ENCODE data around the gene MRPL36. TPM values are rescaled to one million over a fixed set of nuclear protein-coding genes. Genes with fewer than 3 reads are reported as not detected.

Gene MRPL36
- total and polyA plus RNA-seq, 8 donors, result 20.7 to 38.4 (median 29.0) TPM

- no peak overlapping the region for H3K27ac ChIP-seq
- DNase-seq (peak in 1 of 4 donors; percentile 76), ATAC-seq (no peak)
- H3K4me1 ChIP-seq, result no peaks in the 10 kb centered on the region
- H3K36me3 ChIP-seq, result no peaks in the 10 kb centered on the region
- no peak overlapping the region for H3K4me3 ChIP-seq
- TF ChIP-seq, protein P1, sequence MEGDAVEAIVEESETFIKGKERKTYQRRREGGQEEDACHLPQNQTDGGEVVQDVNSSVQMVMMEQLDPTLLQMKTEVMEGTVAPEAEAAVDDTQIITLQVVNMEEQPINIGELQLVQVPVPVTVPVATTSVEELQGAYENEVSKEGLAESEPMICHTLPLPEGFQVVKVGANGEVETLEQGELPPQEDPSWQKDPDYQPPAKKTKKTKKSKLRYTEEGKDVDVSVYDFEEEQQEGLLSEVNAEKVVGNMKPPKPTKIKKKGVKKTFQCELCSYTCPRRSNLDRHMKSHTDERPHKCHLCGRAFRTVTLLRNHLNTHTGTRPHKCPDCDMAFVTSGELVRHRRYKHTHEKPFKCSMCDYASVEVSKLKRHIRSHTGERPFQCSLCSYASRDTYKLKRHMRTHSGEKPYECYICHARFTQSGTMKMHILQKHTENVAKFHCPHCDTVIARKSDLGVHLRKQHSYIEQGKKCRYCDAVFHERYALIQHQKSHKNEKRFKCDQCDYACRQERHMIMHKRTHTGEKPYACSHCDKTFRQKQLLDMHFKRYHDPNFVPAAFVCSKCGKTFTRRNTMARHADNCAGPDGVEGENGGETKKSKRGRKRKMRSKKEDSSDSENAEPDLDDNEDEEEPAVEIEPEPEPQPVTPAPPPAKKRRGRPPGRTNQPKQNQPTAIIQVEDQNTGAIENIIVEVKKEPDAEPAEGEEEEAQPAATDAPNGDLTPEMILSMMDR (IDR thresholded peaks at IDR 0.05), result no peak
- intact Hi-C loops (cut with DNase I), result loop anchor here in 1 of 2 donors (10.0 kb wide), 1 partner anchor 256 kb away; no protein-coding TSS in a partner anchor
- no peaks in the 10 kb centered on the region for H3K9me3 ChIP-seq
- peaks cover 0 to 64% of the 10 kb centered on the region in 2 donors for H3K27me3 ChIP-seq
Measured at GRCh38 chr5:1769017-1769640, 30.5 kb downstream of the MRPL36 start.

DNA sequence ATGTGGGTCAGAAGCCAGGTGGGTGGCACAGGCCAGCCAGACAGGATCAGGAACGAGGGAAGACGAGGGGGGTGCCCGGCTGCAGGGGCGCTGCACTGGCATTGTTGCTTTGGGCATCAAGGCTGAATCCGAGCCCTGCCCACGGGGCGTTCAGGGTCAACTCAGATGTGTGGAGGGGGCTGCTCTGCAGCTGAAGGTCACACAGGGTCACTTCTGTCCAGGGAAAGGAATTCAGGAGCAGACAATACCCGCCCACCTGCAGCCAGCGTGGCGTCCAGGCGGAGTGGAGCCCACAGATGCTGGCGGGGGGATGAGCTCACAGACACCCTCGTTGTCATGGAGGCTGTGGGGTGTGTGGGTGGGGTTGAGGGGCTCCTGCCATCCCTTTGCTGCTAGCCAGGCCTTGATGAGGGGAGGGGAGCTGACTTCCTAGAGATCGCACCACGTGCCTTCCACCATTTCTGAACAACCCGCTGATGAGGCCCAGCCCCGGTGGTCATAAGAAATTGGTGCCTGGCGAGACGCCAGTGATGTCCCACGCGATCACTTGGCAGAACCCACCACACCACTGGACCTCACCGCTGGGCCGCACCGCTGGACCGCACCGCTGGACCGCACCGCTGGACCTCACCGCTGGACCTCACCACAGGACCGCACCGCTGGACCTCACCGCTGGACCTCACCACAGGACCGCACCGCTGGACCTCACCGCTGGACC lies 31.2 kb downstream of the MRPL36 start:
- Histone ChIP-seq H3K36me3 (no peaks in the 10 kb centered on the region), H3K4me3 (no peak overlapping the region), H3K27ac (no peak overlapping the region), H3K27me3 (peaks cover 0 to 71% of the 10 kb centered on the region in 2 donors), H3K4me1 (no peaks in the 10 kb centered on the region), H3K9me3 (no peaks in the 10 kb centered on the region)
- intact Hi-C loops (cut with DNase I), result loop anchor here in 1 of 2 donors (10.0 kb wide), 1 partner anchor 256 kb away; no protein-coding TSS in a partner anchor
- TF ChIP-seq, protein P1 (IDR thresholded peaks at IDR 0.05), result no peak
- peak in 1 of 4 donors; percentile 65 for DNase-seq
- ATAC-seq, result no peak

- peaks cover 0 to 78% of the 10 kb centered on the region in 2 donors for H3K27me3 ChIP-seq
- H3K27ac ChIP-seq, result no peak overlapping the region
- H3K36me3 ChIP-seq, result no peaks in the 10 kb centered on the region
- intact Hi-C loops (cut with DNase I), result loop anchor here in 1 of 2 donors (10.0 kb wide), 1 partner anchor 257 kb away; no protein-coding TSS in a partner anchor
- ATAC-seq (no peak), DNase-seq (peak in 1 of 4 donors; percentile 67)
- TF ChIP-seq, protein P1 (IDR thresholded peaks at IDR 0.05), result no peak
- H3K9me3 ChIP-seq, result no peaks in the 10 kb centered on the region
- no peaks in the 10 kb centered on the region for H3K4me1 ChIP-seq
- no peak overlapping the region for H3K4me3 ChIP-seq
Measured at GRCh38 chr5:1767524-1768282, 31.9 kb downstream of the MRPL36 start.

- ATAC-seq, result no peak
- Histone ChIP-seq H3K27me3 (peaks cover 0 to 83% of the 10 kb centered on the region in 2 donors), H3K4me3 (no peak overlapping the region), H3K36me3 (no peaks in the 10 kb centered on the region), H3K4me1 (no peaks in the 10 kb centered on the region), H3K9me3 (no peaks in the 10 kb centered on the region), H3K27ac (no peak overlapping the region)
- intact Hi-C loops (cut with DNase I), result loop anchor here in 1 of 2 donors (10.0 kb wide), 1 partner anchor 259 kb away; no protein-coding TSS in a partner anchor
- TF ChIP-seq, protein P1 (IDR thresholded peaks at IDR 0.05), result no peak
- DNase-seq, result no peak
Measured at GRCh38 chr5:1765880-1766235, 33.8 kb downstream of the MRPL36 start.
